Hepatic stellate cell (primary cell): ENCODE results near the gene RGS4.

Experiments
- DNase-seq: peaks from one replicate; pipeline ENCODE4 v3.0.0; 2011; ENCODE audit warnings: low spot score

The RGS4 gene

GRCh38 chr1:163102590-163102989 is 33.4 kb downstream of the RGS4 start:
- DNase-seq = no peak

- no peak for DNase-seq
These were observed 35.4 kb downstream of the RGS4 start for GRCh38 chr1:163104385-163105099.

GRCh38 chr1:163106364-163106987 is 37.3 kb downstream of the RGS4 start:
- no peak for DNase-seq

- DNase-seq = no peak
These were observed 38.5 kb downstream of the RGS4 start for GRCh38 chr1:163107655-163108054.

GRCh38 chr1:163115887-163116286 is 46.7 kb downstream of the RGS4 start:
- DNase-seq = no peak

- no peak for DNase-seq
These were observed 50.5 kb downstream of the RGS4 start for GRCh38 chr1:163119707-163120106.

GRCh38 chr1:163120372-163120771 is 51.2 kb downstream of the RGS4 start:
- no peak for DNase-seq

GRCh38 chr1:163124812-163125211 is 55.7 kb downstream of the RGS4 start:
- DNase-seq = no peak
